RKO (cell line): ENCODE results near the gene KIF26A.

Experiments used
- DNase-seq: peaks from one replicate; pipeline ENCODE4 v3.0.0-alpha.2; 2016; ENCODE audit warnings: low spot score

Gene KIF26A

GRCh38 chr14:104112609-104113571, 25.5 kb upstream of the KIF26A start:
- no peak for DNase-seq

GRCh38 chr14:104113631-104114420, 24.6 kb upstream of the KIF26A start:
- no peak for DNase-seq

DNA sequence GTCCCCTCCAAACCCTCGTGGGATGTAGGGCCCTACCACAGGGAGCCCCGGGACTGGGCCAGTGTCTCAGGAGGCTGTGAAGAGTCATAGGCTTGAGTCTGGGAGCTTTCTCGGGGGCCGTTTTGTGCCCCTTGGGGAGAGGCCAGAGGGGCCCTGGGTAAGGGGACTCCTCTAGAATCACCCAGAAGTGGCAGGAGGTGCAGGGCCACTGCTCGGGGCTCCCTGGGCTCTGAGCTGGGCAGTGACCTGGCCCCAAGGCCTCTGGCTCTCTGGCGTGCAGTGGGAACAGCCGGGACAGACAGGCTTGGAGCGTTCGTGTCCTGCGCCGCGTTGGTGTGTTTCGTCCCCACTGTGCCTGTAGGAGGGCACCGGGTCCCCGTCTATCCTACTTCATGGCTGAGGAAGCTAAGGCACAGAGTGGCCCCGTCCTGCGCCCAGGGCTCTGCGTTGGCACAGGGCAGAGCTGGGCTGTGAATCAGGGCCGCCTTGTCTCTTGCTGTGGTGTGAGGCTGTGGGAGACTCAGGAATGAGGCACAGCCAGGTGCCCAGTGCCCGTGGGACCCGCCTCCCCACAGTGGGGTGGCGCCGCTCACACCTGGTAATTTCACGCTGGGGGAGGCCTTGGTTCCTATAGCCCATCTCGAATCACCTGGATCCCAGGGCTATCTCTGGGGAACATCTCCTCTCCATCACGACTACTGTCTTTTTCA, 23.8 kb upstream of the KIF26A start:
- no peak for DNase-seq

GRCh38 chr14:104115131-104115600, 23.2 kb upstream of the KIF26A start:
- no peak for DNase-seq

DNA sequence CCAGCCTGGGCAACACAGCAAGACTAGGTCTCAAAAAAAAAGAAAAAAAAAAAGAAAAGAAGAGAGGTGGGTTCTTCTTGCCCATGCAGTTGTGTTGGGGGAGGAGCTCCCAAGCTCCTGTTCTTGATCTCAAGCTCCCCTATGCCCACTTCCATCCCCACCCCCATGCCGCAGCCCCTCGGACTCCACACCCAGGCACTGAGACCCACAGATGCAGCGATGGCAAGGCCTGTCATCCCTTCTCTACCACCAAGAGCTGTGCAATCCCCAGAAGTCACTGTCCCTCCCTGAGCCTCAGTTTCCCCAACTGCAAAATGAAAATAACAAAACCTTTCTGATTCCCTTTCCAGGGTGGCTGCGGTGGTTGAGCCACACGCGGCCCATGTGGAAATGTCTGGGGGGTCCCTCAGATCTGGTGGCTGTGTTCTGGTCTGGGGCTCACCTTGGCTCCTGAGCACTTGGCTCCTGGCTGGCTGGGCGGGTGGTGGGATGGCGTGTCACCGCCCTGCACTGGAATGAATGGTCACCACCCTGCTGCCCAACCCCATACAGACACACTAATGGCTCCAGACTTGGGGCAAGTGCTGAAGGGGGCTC, 22.6 kb upstream of the KIF26A start:
- DNase-seq = no peak

- DNase-seq = peak; percentile 45
Measured at GRCh38 chr14:104116288-104116755, 22.1 kb upstream of the KIF26A start.

GRCh38 chr14:104116756-104117340, 21.5 kb upstream of the KIF26A start:
- DNase-seq = peak; percentile 35

DNA sequence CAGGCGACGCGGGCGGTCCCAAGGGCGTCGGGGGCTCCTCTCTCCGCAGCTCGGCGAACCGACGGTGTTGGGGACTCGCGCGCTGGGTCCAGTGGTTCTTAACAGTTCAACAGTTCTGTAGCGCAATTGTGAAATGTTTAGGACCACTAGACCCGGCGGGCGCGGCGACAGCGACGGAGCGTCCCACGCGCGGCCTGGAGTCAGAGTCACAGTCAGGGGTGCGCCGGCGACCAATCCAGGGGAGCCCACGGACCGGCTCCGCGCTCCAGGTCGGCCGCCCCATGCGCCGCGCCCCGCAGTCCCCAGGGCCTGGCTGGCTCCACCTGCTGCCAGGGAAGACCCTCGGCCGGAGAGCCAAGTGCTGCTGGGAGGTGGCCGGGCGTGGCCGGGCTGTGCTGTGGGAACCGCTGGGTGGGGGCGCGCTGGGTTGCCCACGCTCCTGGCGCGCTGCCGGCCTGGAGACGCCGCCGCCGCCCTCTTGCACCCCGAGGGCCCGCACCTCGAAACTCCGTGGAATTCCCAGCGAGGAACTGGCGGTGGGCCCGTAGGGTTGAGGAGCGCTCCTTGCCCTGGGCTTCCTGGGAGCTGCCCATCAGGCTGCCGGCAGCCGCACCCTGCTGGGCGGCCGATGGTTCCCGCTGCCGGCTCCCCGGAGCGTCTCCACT, 20.9 kb upstream of the KIF26A start:
- no peak for DNase-seq

DNA sequence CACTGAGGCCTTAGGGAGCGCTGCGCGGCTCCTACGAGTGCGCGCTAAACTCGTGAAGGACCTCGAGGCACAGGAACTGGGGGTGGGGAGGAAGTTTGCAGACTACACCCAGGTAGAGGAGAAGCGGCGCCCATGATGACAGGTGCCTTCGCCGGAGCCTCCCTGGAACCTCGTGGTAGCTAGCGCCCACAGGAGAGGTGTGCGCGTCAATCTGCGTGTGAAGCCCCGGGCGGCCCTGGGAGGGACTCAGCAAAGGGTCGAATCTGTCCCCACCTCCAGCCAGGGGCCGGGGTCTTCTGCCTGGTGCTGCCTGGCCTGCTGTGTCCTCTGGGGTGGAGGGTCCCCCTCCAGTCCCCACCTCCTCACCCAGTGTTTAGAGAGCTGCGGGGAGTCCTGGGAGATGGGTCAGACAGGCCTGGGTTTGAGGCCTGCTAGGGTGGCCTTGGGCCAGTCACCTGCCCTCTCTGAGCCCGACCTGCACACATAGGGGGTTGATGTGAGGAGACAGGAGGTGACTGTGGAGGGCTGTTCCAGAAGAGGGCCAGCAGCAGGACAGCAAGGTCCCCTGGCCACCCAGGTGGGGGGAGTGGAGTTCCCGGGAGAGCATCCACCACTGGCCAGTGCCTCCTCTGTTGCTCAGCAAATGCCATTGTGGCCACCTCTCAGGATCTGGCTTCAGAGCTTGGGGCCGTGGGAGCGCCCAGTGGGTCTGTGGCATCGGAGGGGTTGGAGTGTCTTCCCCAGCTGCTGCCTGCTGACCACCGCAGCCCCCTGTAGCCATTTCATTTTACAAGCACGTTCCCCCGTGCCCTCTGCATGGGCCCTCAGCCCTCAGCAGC, 20.2 kb upstream of the KIF26A start:
- DNase-seq = no peak

DNA sequence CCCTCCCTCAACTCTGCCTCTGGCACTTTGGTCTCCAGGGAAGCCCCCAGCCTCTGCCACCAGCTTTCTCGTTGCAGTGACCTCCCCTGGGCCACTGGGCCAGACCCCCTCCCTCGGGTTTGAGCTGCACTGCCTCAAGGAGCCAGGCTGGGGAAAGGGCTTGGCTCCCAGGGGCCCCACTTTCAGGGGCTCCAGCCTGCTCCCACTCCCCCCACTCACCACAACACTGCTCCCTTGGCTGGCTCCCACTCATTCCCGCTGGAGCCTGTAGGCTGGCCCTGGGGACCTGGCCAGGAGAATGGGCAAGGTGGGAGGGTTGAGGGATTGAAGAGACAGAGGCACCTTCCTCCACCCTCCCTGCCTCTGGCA, 19.3 kb upstream of the KIF26A start:
- no peak for DNase-seq

DNA sequence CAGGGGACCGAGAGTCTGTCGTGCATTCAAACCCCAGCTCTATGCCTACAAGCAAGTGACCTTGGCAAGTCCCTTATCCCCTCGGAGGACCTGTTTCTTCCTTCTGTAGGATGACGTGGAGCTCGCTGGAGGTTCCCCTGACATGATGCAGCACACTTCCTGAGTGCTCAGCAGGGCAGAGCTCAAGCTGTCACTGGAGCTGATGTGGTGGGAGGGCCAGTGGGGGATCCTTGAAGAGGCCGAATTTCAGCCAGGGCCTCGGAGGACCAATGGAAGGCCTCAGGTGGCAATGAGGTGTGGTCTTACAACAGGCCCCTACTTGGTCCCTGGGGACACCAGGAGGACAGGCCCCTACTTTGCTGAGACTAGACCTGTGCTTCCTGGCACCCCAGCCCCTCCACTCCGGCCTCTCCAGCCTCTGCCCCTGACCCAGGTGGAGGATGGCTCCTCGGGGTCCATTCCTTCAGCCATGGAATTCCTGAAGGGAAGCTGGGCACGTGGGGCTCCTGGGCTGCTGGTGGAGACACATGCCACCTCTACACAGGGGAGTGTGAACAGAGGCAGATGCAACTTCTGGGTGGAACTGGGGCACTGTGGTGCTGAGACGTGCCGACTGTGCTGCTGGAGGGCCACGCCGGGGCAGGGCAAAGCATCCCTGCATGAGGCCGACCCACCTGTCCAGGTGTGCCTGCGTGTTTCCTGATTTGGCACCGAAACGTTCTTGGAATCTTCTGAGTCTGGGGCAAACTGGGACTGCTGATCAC, 18.7 kb upstream of the KIF26A start:
- no peak for DNase-seq

DNA sequence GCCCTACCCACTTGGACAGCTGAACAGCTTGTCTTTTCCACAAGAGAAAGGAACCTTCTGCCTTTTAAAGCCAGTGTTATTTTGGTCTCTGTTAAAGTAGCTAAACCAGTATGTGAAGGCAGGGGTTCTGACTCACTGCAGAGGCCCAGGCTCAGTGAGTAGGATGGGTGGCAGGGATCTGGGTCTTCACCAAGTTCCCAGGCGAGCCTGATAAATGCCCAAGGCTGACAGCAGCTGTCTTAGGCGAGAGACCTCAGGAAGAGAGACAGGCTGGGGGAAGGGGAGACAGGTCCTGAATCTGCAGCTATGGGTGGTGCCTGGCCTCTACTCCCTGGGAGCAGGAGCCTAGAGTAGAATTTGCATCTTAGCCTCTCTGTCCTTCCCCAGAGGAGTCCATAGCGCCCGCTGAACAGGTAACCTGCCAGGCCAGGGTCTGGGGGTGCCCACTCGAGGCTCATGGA, 18.1 kb upstream of the KIF26A start:
- no peak for DNase-seq

GRCh38 chr14:104121142-104121541, 17.2 kb upstream of the KIF26A start:
- no peak for DNase-seq

DNA sequence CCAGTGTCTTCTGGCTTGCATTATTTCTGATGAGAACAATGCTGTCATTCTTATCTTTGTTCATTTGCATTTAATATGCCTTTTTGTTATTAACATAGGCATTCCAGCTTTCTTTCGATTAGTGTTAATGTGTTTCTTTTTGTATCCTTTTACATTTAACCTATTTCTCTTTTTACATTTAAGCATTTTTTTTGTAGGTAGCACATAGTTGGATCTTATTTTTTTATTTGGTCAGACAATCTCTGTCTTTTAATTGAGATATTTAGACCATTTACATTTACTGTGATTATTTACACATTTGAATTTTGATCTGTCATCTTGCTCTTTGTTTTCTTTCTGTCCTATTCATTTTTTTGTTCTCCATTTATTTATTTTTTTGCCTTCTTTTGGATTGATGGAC, 14.5 kb upstream of the KIF26A start:
- no peak for DNase-seq

- DNase-seq = no peak
Measured at GRCh38 chr14:104125011-104125410, 13.4 kb upstream of the KIF26A start.

DNA sequence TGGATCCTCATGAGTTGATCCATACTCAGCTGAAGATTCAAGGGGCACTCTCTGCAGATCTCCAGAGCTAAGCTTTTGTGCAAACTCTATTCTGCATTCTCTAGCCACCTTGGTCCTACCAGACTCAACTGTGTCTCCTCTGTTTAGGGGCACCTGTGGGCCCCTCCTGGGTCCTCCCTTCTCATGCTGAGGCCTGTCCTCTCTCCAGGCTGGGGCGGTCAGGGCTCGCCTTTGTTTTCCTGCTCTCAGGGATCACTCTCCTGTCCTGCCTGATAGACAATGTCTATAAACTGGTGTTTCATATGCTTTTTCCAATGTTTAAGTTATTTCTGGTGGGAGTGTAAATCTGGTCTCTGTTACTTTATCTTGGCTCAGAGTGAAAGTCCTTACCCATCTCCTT, 11.6 kb upstream of the KIF26A start:
- DNase-seq = no peak

DNA sequence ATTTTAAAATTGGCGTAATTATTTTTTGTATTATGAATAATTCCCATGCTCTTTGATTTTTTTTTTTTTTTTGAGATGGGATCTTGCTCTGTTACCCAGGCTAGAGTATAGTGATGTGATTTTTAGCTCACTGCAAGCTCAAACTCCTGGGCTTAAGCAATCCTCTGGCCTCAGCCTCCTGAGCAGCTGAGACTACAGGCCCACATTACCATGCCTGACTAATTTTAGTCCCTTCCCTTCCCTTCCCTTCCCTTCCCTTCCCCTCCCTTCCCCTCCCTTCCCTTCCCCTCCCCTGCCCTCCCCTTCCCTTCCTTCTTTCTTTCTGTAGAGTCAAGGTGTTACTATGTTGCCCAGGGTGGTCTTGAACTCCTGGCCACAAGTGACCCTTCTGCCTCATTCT, 9.4 kb upstream of the KIF26A start:
- DNase-seq = no peak

GRCh38 chr14:104129556-104129955, 8.8 kb upstream of the KIF26A start:
- DNase-seq = no peak
